ENCODE measurements around the gene GABRP. TPM values are rescaled to one million over a fixed set of nuclear protein-coding genes. Genes with fewer than 3 reads are reported as not detected.
A peak's percentile ranks its signal among the peaks of the same experiment; 100 is the strongest.

Gene GABRP
- total and polyA plus RNA-seq, 2 donors (not counting 3 experiments of a cell fraction or from before 2014, with no cell fraction given) = 0.66 to 3.0 TPM

DNA sequence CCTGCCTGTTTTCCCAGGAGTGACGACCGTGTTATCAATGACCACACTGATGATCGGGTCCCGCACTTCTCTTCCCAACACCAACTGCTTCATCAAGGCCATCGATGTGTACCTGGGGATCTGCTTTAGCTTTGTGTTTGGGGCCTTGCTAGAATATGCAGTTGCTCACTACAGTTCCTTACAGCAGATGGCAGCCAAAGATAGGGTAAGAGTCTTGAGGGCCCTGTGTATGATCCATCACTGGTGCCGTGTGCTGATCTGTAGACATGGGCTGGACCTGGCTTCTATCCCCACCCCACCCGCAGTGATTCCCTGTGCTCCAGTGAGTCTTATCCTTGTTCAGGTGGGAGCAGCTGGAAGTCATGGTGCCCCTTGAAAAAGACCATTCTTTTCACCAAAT lies 26.0 kb downstream of the GABRP start:
- H3K79me2 ChIP-seq (ENCODE audit: control insufficient read depth, insufficient read depth, low read length) = no peaks in the 10 kb centered on the region
- dilution Hi-C loops (cut with MboI; ENCODE audit: extremely low pct_ligation_motif_present, low sequenced_read_pairs) (no loop called here), intact Hi-C loops (cut with micrococcal nuclease) (loop anchor here (1.0 to 10.0 kb wide), 5 partner anchors 87 to 533 kb away; no protein-coding TSS in a partner anchor)
- no peaks in the 10 kb centered on the region for H3K9me1 ChIP-seq (replicated peaks; ENCODE audit: control insufficient read depth, extremely low read depth, insufficient read depth, low read length)
- H3K9me3 ChIP-seq (replicated peaks; ENCODE audit: control insufficient read depth, insufficient read depth, low read length) = no peaks in the 10 kb centered on the region
- TF ChIP-seq MYC (IDR thresholded peaks at IDR 0.05; ENCODE audit: low read depth, low read length) = no peak
- no peak for TF ChIP-seq JUN (IDR thresholded peaks at IDR 0.05; ENCODE audit: borderline replicate concordance, insufficient read depth, insufficient read length, low read depth)
- TF ChIP-seq, protein P1, sequence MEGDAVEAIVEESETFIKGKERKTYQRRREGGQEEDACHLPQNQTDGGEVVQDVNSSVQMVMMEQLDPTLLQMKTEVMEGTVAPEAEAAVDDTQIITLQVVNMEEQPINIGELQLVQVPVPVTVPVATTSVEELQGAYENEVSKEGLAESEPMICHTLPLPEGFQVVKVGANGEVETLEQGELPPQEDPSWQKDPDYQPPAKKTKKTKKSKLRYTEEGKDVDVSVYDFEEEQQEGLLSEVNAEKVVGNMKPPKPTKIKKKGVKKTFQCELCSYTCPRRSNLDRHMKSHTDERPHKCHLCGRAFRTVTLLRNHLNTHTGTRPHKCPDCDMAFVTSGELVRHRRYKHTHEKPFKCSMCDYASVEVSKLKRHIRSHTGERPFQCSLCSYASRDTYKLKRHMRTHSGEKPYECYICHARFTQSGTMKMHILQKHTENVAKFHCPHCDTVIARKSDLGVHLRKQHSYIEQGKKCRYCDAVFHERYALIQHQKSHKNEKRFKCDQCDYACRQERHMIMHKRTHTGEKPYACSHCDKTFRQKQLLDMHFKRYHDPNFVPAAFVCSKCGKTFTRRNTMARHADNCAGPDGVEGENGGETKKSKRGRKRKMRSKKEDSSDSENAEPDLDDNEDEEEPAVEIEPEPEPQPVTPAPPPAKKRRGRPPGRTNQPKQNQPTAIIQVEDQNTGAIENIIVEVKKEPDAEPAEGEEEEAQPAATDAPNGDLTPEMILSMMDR (IDR thresholded peaks at IDR 0.05; ENCODE audit: extremely low read depth in 1 of 2, insufficient read depth in 1 of 2, low read depth in 1 of 2, low read length in 2 of 2) = peak; percentile 14 to 37
- no peak overlapping the region for H3K4me2 ChIP-seq (ENCODE audit: insufficient read depth, low read length)
- CTCF ChIA-PET = interaction anchor here (0.5 to 2.1 kb wide), 24 partner anchors 9 to 599 kb away, joined by 3 to 31 read pairs (median 4); no protein-coding TSS in a partner anchor
- H3K27me3 ChIP-seq (ENCODE audit: control insufficient read depth in 2 of 2, insufficient read depth in 2 of 2, low read length in 2 of 2) = no peaks in the 10 kb centered on the region
- no peak overlapping the region for H3K4me3 ChIP-seq (replicated peaks in 1 of 3; ENCODE audit: insufficient read depth in 1 of 3, low read depth in 1 of 3, low read length in 3 of 3)
- no peak overlapping the region for H3K27ac ChIP-seq (ENCODE audit: insufficient read depth, low read depth, low read length)
- H3K4me1 ChIP-seq (ENCODE audit: control insufficient read depth, extremely low read depth, insufficient read depth, low read length) = no peaks in the 10 kb centered on the region
- no peak overlapping the region for H2AFZ ChIP-seq (ENCODE audit: low read depth, low read length)
- H3K9ac ChIP-seq (replicated peaks; ENCODE audit: extremely low read depth, insufficient read depth, low read length) = no peak overlapping the region
- FAIRE-seq = peak; percentile 80
- DNase-seq (ENCODE audit: low read depth, low spot score) = peak; percentile 48
- BruUV-seq (replicated peaks) = no TSS peak
- H3K36me3 ChIP-seq (ENCODE audit: control insufficient read depth in 2 of 2, extremely low read depth in 1 of 2, insufficient read depth in 2 of 2, low read length in 2 of 2) = no peaks in the 10 kb centered on the region
- no peaks in the 10 kb centered on the region for H4K20me1 ChIP-seq (replicated peaks; ENCODE audit: control insufficient read depth, extremely low read depth, insufficient read depth, low read length)
- POLR2A ChIA-PET = no interaction called here

DNA sequence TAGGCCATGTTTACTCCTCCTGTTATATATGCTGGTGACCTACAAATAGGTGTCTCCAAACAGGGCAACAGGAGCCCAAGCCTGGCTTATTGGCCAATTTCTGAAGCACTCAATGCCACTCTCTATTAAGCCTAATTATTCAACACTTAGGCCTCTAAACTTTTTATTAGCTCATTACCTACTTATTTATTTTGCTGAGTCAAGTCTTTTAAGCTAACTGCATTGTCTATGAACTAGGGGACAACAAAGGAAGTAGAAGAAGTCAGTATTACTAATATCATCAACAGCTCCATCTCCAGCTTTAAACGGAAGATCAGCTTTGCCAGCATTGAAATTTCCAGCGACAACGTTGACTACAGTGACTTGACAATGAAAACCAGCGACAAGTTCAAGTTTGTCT lies 28.2 kb downstream of the GABRP start:
- Histone ChIP-seq H3K9me3 (replicated peaks; ENCODE audit: control insufficient read depth, insufficient read depth, low read length) (no peaks in the 10 kb centered on the region), H3K9ac (replicated peaks; ENCODE audit: extremely low read depth, insufficient read depth, low read length) (no peak overlapping the region), H3K27me3 (ENCODE audit: control insufficient read depth in 2 of 2, insufficient read depth in 2 of 2, low read length in 2 of 2) (peaks cover 0 to 4% of the 10 kb centered on the region in 2 experiments), H3K4me2 (ENCODE audit: insufficient read depth, low read length) (no peak overlapping the region), H3K79me2 (ENCODE audit: control insufficient read depth, insufficient read depth, low read length) (no peaks in the 10 kb centered on the region), H3K27ac (ENCODE audit: insufficient read depth, low read depth, low read length) (no peak overlapping the region), H4K20me1 (replicated peaks; ENCODE audit: control insufficient read depth, extremely low read depth, insufficient read depth, low read length) (no peaks in the 10 kb centered on the region), H3K36me3 (ENCODE audit: control insufficient read depth in 2 of 2, extremely low read depth in 1 of 2, insufficient read depth in 2 of 2, low read length in 2 of 2) (no peaks in the 10 kb centered on the region), H2AFZ (ENCODE audit: low read depth, low read length) (no peak overlapping the region), H3K9me1 (replicated peaks; ENCODE audit: control insufficient read depth, extremely low read depth, insufficient read depth, low read length) (no peaks in the 10 kb centered on the region), H3K4me1 (ENCODE audit: control insufficient read depth, extremely low read depth, insufficient read depth, low read length) (no peaks in the 10 kb centered on the region), H3K4me3 (replicated peaks in 1 of 3; ENCODE audit: insufficient read depth in 1 of 3, low read depth in 1 of 3, low read length in 3 of 3) (no peak overlapping the region)
- DNase-seq (ENCODE audit: low read depth, low spot score) (no peak), FAIRE-seq (no peak)
- ChIA-PET CTCF (interaction anchor here (2.0 kb wide), 1 partner anchor 83 kb away, joined by 5 read pairs; no protein-coding TSS in a partner anchor), POLR2A (no interaction called here)
- dilution Hi-C loops (cut with MboI; ENCODE audit: extremely low pct_ligation_motif_present, low sequenced_read_pairs) = no loop called here
- intact Hi-C loops (cut with micrococcal nuclease) = no loop called here
- BruUV-seq (replicated peaks) = no TSS peak
- TF ChIP-seq POLR2A (IDR thresholded peaks at IDR 0.05; ENCODE audit: low read depth, low read length) = no peak
- TF ChIP-seq, protein P2, sequence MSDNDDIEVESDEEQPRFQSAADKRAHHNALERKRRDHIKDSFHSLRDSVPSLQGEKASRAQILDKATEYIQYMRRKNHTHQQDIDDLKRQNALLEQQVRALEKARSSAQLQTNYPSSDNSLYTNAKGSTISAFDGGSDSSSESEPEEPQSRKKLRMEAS (IDR thresholded peaks at IDR 0.05; ENCODE audit: insufficient read depth, insufficient read length) = no peak
- TF ChIP-seq GATA2 (IDR thresholded peaks at IDR 0.05; ENCODE audit: insufficient read depth, insufficient read length, low read depth, low read length) = no peak
- no peak for TF ChIP-seq POLR2AphosphoS5 (IDR thresholded peaks at IDR 0.05; ENCODE audit: insufficient read depth, low read depth, low read length)
- TF ChIP-seq JUN (IDR thresholded peaks at IDR 0.05; ENCODE audit: borderline replicate concordance, insufficient read depth, insufficient read length, low read depth) = no peak
- TF ChIP-seq EZH2 (IDR thresholded peaks at IDR 0.05; ENCODE audit: borderline replicate concordance, low read depth, low read length, severe bottlenecking) = no peak
- no peak for TF ChIP-seq MYC (IDR thresholded peaks at IDR 0.05; ENCODE audit: low read depth, low read length)
- TF ChIP-seq, protein P1 (IDR thresholded peaks at IDR 0.05; ENCODE audit: extremely low read depth in 1 of 2, insufficient read depth in 1 of 2, low read depth in 1 of 2, low read length in 2 of 2) = no peak

Measured in endothelial cell of umbilical vein (primary cell).